ENCODE measurements around the gene KRT2. TPM values are rescaled to one million over a fixed set of nuclear protein-coding genes. Genes with fewer than 3 reads are reported as not detected.

Gene KRT2
- polyA plus RNA-seq, 2 of the 4 experiments (the other 2 are of a cell fraction) = 0.09 TPM; not detected in 1

- CTCF ChIA-PET = interaction anchor here (0.9 to 1.4 kb wide), 6 partner anchors 11 to 271 kb away, joined by 3 to 6 read pairs (median 3); no protein-coding TSS in a partner anchor
- TF ChIP-seq MYC (IDR thresholded peaks at IDR 0.05; ENCODE audit: borderline replicate concordance, low read length) (no peak), ELK1 (IDR thresholded peaks at IDR 0.05; ENCODE audit: low read depth, low read length) (no peak), NPAS2 (CRISPR knock-in tag; IDR thresholded peaks at IDR 0.05; ENCODE audit: borderline replicate concordance) (no peak), CBX8 (IDR thresholded peaks at IDR 0.05) (no peak), TFCP2L1 (CRISPR knock-in tag; IDR thresholded peaks at IDR 0.05) (no peak), MAX (IDR thresholded peaks at IDR 0.05) (no peak), ZSCAN20 (CRISPR knock-in tag; IDR thresholded peaks at IDR 0.05) (no peak), FOXS1 (CRISPR knock-in tag; IDR thresholded peaks at IDR 0.05) (no peak), BCL3 (IDR thresholded peaks at IDR 0.05) (no peak), ZC3H11A (IDR thresholded peaks at IDR 0.05) (no peak), RAD21 (conservative IDR thresholded peaks at IDR 0.05 in 1 of 2, IDR thresholded peaks at IDR 0.05 in 1 of 2) (no peak), CEBPB (IDR thresholded peaks at IDR 0.05) (no peak), BHLHE40 (IDR thresholded peaks at IDR 0.05; ENCODE audit: low read depth, low read length) (no peak), SMC3 (IDR thresholded peaks at IDR 0.05) (no peak), HEYL (CRISPR knock-in tag; IDR thresholded peaks at IDR 0.05) (no peak), ATOH8 (CRISPR knock-in tag; IDR thresholded peaks at IDR 0.05; ENCODE audit: low read depth) (no peak), POLR2A (IDR thresholded peaks at IDR 0.05; ENCODE audit: low read length) (no peak), GATA3 (IDR thresholded peaks at IDR 0.05; ENCODE audit: borderline replicate concordance) (no peak), E2F6 (IDR thresholded peaks at IDR 0.05; ENCODE audit: borderline replicate concordance, low read depth) (no peak), KDM5A (IDR thresholded peaks at IDR 0.05) (no peak)
Observed at GRCh38 chr12:52608161-52608560, 43.9 kb downstream of the KRT2 start.

GRCh38 chr12:52607314-52607713 is 44.7 kb downstream of the KRT2 start:
- 5% methylated on average over 1 of the region's 1 CpG for WGBS (ENCODE audit: missing lambda C conversion rate)
- ChIA-PET CTCF (interaction anchor here (0.9 to 1.4 kb wide), 2 partner anchors 36 to 272 kb away, joined by 3 to 5 read pairs; no protein-coding TSS in a partner anchor), POLR2A (no interaction called here)
- ATAC-seq (no peak), DNase-seq (ENCODE audit: low read depth in 1 of 2, low spot score in 1 of 2) (no peak), FAIRE-seq (no peak)
- H3K4me3 ChIP-seq = no peak overlapping the region
- TF ChIP-seq FOXS1 (CRISPR knock-in tag; IDR thresholded peaks at IDR 0.05) (no peak), MYC (IDR thresholded peaks at IDR 0.05; ENCODE audit: borderline replicate concordance, low read length) (no peak), NFE2L2 (conservative IDR thresholded peaks at IDR 0.05; ENCODE audit: low read length) (no peak), CHD2 (IDR thresholded peaks at IDR 0.05; ENCODE audit: low read length, partially characterized antibody) (no peak), NR3C1 (IDR thresholded peaks at IDR 0.05) (no peak), POLR2A (IDR thresholded peaks at IDR 0.05; ENCODE audit: low read length) (no peak), HEYL (CRISPR knock-in tag; IDR thresholded peaks at IDR 0.05) (no peak), ZSCAN20 (CRISPR knock-in tag; IDR thresholded peaks at IDR 0.05) (no peak), EHMT2 (IDR thresholded peaks at IDR 0.05; ENCODE audit: low read depth) (no peak), FOSB (CRISPR knock-in tag; IDR thresholded peaks at IDR 0.05) (no peak), NPAS2 (CRISPR knock-in tag; IDR thresholded peaks at IDR 0.05; ENCODE audit: borderline replicate concordance) (no peak), HES2 (IDR thresholded peaks at IDR 0.05) (no peak), EHF (CRISPR knock-in tag; IDR thresholded peaks at IDR 0.05) (no peak), MAFK (IDR thresholded peaks at IDR 0.05; ENCODE audit: partially characterized antibody) (no peak), EP300 (IDR thresholded peaks at IDR 0.05) (no peak), CEBPB (IDR thresholded peaks at IDR 0.05) (no peak), HDAC2 (IDR thresholded peaks at IDR 0.05) (no peak), KDM1A (IDR thresholded peaks at IDR 0.05; ENCODE audit: low read depth) (no peak)
- H3K27ac ChIP-seq = no peak overlapping the region
- H3K4me1 ChIP-seq = no peaks in the 10 kb centered on the region
- H3K9me3 ChIP-seq = no peaks in the 10 kb centered on the region
- no peak overlapping the region for H3K4me2 ChIP-seq

More at GRCh38 chr12:52608161-52608560, 43.9 kb downstream of the KRT2 start:
- ATAC-seq = no peak
- no peak overlapping the region for H3K4me3 ChIP-seq
- no peak for FAIRE-seq
- POLR2A ChIA-PET = no interaction called here
- H3K4me1 ChIP-seq = no peaks in the 10 kb centered on the region
- H3K9me3 ChIP-seq = no peaks in the 10 kb centered on the region
- DNase-seq (ENCODE audit: low read depth in 1 of 2, low spot score in 1 of 2) = no peak
- H3K4me2 ChIP-seq = no peak overlapping the region
- H3K27ac ChIP-seq = no peak overlapping the region
- 10% methylated on average over 2 of the region's 6 CpGs for WGBS (ENCODE audit: missing lambda C conversion rate)
